ENCODE results near the gene ATF7IP.
A peak's percentile ranks its signal among the peaks of the same experiment; 100 is the strongest.

GRCh38 chr12:14410841-14411569 is 45.5 kb downstream of the ATF7IP start:
- TF ChIP-seq POLR2A (IDR thresholded peaks at IDR 0.05; ENCODE audit: low read depth, low read length) (0 out of 2 replicates have a peak, but pooled peaks have one; percentile 23), POLR2AphosphoS5 (IDR thresholded peaks at IDR 0.05; ENCODE audit: low read depth, low read length) (no peak), TAF1 (IDR thresholded peaks at IDR 0.05; ENCODE audit: borderline replicate concordance, low read depth, low read length) (no peak)
